ENCODE results near the gene HMCN1.
"Not testable (repeated sequence)": the region's sequence is repeated elsewhere in the genome, so short reads cannot be mapped to it uniquely, and the experiment has no call there.

HMCN1 gene

GRCh38 chr1:186102547-186103148, 368.5 kb downstream of the HMCN1 start:
- DNase-seq: no peak

- DNase-seq: no peak
Measured at GRCh38 chr1:186104459-186104858, 370.3 kb downstream of the HMCN1 start.

GRCh38 chr1:186112280-186112679, 378.1 kb downstream of the HMCN1 start:
- no peak for DNase-seq

DNA sequence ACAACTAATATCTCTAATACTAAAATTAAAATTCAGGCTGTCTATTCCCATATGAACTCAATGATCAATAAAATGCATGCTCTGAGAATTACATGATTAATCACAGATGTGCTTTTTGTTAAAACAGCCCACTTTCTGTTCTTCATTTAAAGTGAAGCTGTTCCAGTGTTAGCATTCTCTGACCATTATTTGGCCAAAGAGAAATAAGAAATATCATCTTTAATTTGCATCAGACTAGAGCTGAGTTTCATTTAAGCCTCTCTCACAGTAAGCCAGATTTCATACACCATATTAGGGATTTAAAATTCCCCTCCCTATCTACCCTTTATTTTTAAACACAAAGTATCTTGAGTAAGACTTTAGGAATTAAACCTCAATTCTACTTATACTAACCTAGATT, 379.3 kb downstream of the HMCN1 start:
- DNase-seq: no peak

DNA sequence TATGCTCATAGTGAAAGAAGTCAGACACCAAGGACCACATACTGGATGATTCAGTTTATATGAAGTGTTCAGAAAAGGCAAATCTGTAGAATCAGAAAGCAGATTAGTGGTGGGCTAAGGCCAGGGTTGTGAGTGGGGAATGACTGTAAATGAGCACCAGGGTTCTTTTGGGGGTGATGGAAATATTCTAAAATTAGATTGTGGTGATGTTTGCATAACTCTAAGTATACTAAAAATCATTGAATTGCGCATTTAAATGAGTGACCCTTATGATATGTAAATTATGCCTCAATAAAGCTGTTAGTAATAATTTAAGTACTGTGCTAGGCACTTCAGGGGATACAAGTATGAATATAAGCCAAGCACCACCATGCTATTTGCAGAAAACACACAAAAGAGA, 384.5 kb downstream of the HMCN1 start:
- no peak for DNase-seq

- DNase-seq: no peak
Measured at GRCh38 chr1:186122837-186123236, 388.6 kb downstream of the HMCN1 start.

- DNase-seq: no peak
Measured at GRCh38 chr1:186125035-186125434, 390.8 kb downstream of the HMCN1 start.

- DNase-seq: no peak
Measured at GRCh38 chr1:186125511-186125910, 391.3 kb downstream of the HMCN1 start.

- no peak for DNase-seq
Measured at GRCh38 chr1:186129758-186130157, 395.6 kb downstream of the HMCN1 start.

DNA sequence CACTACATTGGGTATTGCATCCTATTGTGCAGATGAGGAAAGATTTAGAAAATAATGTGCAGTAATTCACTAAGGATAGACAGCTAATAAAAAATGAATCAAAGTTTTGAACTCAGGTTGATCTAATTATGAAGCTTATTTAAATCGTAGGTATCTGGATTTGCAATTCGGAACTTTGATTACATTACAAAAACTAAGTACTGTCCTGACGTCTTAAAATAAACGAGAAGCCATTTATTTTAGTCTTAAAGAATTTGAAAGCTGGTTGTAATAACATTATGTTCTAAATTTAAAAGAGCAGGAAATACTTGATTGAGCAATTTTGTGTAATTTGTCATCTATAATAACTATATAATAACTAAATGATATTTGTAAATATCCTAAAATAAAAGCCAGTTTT, 404.9 kb downstream of the HMCN1 start:
- no peak for DNase-seq

DNA sequence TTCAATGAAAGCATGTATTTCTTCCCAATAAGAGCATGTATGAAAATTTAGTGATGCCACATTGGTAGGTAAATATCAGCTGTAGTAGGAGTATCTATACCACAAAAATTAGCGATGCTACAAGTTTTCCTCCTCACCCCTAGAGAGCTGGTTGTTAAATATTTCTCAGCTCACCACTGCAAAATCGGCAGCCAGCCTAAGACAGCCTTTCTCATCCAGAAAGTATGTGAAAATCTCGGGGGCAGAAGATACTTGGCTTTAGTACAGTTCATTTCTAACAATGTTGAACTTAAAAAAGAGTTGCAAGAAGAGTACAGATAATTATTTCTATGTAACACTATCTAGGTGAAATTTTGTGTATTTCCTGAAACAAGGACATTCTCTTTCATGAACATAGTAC, 405.5 kb downstream of the HMCN1 start:
- DNase-seq: no peak

DNA sequence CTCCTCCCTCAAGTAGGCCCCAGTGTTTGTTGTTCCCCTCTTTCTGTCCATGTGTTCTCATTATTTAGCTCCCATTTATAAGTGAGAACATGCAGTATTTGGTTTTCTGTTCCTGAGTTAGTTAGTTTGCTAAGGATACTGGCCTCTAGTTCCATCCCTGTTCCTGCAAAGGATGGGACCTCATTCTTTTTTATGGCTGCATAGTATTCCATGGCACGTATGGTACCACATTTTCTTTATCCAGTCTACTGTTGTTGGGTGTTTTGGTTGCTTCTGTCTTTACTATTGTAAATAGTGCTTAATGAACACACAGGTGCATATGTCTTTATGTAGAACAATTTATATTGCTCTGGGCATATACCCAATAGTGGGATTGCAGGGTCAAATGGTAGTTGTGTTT, 408.0 kb downstream of the HMCN1 start:
- no peak for DNase-seq

DNA sequence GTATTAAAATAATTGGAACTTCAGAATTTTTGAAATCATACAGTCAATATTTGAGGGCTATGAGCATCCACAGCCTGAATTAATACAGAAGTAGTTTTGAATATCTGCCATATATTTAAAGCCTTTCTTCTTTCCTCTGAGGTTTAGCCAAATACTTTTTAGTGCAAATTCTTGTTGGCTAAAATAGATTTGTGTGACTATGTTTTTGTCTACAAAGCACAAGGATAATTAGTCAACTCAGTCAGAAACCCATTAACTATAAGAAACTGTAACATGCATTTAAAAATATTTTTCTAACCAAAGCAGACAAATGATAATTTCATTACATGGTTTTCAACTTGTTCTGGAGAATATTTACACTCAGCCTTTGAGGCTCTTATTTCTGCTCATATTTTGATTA, 408.7 kb downstream of the HMCN1 start:
- no peak for DNase-seq

- no peak for DNase-seq
Measured at GRCh38 chr1:186143481-186143880, 409.3 kb downstream of the HMCN1 start.

DNA sequence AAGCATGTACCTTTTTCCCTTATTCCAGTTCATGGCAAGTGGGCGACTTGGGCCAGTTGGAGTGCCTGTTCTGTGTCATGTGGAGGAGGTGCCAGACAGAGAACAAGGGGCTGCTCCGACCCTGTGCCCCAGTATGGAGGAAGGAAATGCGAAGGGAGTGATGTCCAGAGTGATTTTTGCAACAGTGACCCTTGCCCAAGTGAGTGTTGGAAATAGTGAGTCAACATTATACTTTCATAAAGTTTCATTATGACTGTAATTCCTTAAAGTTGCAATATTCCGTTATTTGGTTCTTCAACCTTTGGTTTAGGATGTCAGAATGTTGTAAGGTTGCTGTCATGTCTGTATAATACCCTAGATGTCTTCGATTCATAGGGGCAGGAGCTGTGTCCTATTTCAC, 410.3 kb downstream of the HMCN1 start:
- peak; percentile 57 for DNase-seq

- DNase-seq: peak; percentile 46
Measured at GRCh38 chr1:186146974-186147373, 412.8 kb downstream of the HMCN1 start.

DNA sequence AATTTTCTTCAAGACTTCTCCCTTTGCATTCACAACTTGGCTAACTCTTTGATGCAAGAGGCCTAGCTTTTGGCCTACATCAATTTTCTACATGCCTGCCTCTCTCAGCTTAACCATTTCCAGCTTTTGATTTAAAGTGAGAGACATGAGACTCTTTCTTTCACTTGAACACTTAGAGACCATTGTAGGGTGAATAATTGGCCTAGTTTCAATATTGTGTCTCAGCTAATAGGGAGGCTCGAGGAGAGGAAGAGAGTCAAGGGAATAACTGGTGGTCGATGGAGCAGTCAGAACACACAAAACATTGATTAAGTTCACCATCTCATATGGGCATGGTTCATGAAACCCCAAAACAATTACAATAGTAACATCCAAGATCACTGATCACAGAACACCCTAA, 415.4 kb downstream of the HMCN1 start:
- DNase-seq: no peak

DNA sequence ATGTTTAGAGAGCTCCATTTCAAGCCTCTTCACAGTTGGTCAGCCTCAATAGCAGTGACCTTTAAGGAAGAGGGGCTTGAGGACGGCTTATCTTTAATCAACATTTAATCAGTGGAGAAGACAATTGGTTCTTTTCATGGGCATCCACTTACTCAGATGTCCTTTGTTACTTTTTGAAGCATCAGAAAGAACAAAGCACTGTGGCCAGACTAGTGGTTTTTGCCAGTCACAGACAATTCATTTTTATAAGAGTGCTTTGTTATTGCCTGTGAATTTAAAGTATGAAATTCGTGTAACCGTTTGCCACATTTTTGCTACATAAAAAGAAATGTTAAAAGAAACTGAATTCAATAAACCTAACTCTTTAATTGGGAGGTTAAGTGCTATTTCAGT, 418.0 kb downstream of the HMCN1 start:
- DNase-seq: no peak

- no peak for DNase-seq
Measured at GRCh38 chr1:186152620-186153239, 418.5 kb downstream of the HMCN1 start.

GRCh38 chr1:186154651-186155050, 420.5 kb downstream of the HMCN1 start:
- no peak for DNase-seq

DNA sequence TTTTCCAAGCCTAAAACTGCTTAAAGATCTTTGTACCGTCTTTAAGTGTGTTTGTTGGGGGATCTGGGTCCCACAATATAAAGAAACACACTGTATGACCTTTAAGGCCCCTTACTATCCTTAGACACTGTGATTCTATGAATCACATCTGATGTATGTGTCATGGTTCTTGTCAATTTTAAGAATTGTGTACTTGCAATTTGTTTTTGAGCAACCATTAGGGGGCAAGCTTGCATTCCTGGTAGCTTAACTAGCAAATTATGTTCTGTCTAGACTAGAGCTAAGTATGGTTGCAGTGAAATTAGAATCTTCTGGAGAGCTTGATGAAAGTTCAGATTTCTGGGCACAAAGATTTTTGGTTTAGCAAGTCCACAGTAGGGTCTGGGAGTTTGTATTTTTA, 421.4 kb downstream of the HMCN1 start:
- peak; percentile 5 for DNase-seq

DNA sequence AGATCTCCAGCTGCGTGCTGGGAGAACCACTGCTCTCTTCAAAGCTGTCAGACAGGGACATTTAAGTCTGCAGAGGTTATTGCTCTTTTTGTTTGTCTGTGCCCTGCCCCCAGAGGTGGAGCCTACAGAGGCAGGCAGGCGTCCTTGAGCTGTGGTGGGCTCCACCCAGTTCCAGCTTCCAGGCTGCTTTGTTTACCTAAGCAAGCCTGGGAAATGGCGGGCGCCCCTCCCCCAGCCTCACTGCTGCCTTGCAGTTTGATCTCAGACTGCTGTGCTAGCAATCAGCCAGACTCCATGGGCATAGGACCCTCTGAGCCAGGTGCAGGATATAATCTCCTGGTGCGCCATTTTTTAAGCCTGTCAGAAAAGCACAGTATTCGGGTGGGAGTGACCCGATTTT, 428.7 kb downstream of the HMCN1 start:
- DNase-seq: not testable (repeated sequence)

- DNase-seq: no peak
Measured at GRCh38 chr1:186164773-186165172, 430.6 kb downstream of the HMCN1 start.

GRCh38 chr1:186165303-186165702, 431.1 kb downstream of the HMCN1 start:
- DNase-seq: no peak

- no peak for DNase-seq
Measured at GRCh38 chr1:186167096-186167668, 433.0 kb downstream of the HMCN1 start.
